GM12878 (cell line): ENCODE results near the gene GMPR2. TPM values are rescaled to one million over a fixed set of nuclear protein-coding genes. Genes with fewer than 3 reads are reported as not detected.

Experiments
- ATAC-seq: fragments of 200-7000 bp; cut with Tn5 transposase; 3 replicates; pipeline ENCODE4 v1.9.1; 2020; ENCODE audit warnings: mild to moderate bottlenecking, moderate library complexity
- BruUV-seq: library from RNA; stranded (reverse); fragments of 400-500 nt; replicated peaks from 2 replicates; lab custom pipeline; 2021; lab: Mats Ljungman, UMichigan
- CTCF ChIA-PET: fragments of 300-600 bp; sonication (Branson Sonifier 250); formaldehyde crosslinking; extraction: SDS; loops from one replicate; lab custom pipeline; 2021; ENCODE audit warnings: inconsistent platforms; lab: Yijun Ruan, JAX
- POLR2A ChIA-PET: fragments of 350-600 bp; formaldehyde crosslinking; extraction: SDS; loops from one replicate; lab custom pipeline; 2021; ENCODE audit warnings: inconsistent platforms; lab: Charles Lee
- RAD21 ChIA-PET: fragments of 300-600 bp; sonication (Branson Sonifier 250); formaldehyde crosslinking; loops from one replicate; lab custom pipeline; 2023; ENCODE audit warnings: antibody characterized with exemption; ENCODE audit not compliant: unreplicated experiment; lab: Charles Lee
- SMC1A ChIA-PET: fragments of 300-600 bp; sonication (Branson Sonifier 250); formaldehyde crosslinking; loops from one replicate; lab custom pipeline; 2023; ENCODE audit not compliant: unreplicated experiment, uncharacterized antibody; lab: Charles Lee
- DNase-seq: peaks from one replicate; pipeline ENCODE4 v3.0.0-alpha.2; 2011; ENCODE audit warnings: low read depth, low spot score
- FAIRE-seq: peaks from 3 replicates; lab custom pipeline; 2011; peaks lifted over from hg19 to GRCh38; lab: Jason Lieb, UNC
- H2AFZ ChIP-seq: 2 replicates; pipeline ENCODE4 v1.6.0; 2011; ENCODE audit warnings: low read depth, low read length, control low read depth; ENCODE audit not compliant: control insufficient read depth
- H3K27ac ChIP-seq: 2 replicates; pipeline ENCODE4 v1.5.1; 2011; ENCODE audit warnings: control low read depth; ENCODE audit not compliant: control insufficient read depth, insufficient read depth
- H3K27me3 ChIP-seq, 2 experiments: replicated peaks in 1 of 2; 2 replicates each; pipeline versions ENCODE4 v1.6.0 to v1.6.1; 2011; ENCODE audit warnings: low read length in 1 of 2; ENCODE audit not compliant: control insufficient read depth in 2 of 2, insufficient read depth in 2 of 2
- H3K36me3 ChIP-seq, 2 experiments: 2 replicates each; pipeline ENCODE4 v1.5.1; 2011; ENCODE audit warnings: low read length in 1 of 2; ENCODE audit not compliant: control insufficient read depth in 2 of 2, insufficient read depth in 2 of 2
- H3K4me1 ChIP-seq: 2 replicates; pipeline ENCODE4 v1.6.1; 2011; ENCODE audit warnings: mild to moderate bottlenecking, low read length, moderate library complexity, mixed read lengths; ENCODE audit not compliant: control insufficient read depth, insufficient read depth
- H3K4me2 ChIP-seq: 2 replicates; pipeline ENCODE4 v1.6.0; 2011; ENCODE audit warnings: control low read depth; ENCODE audit not compliant: control insufficient read depth, insufficient read depth
- H3K4me3 ChIP-seq: fragments of 200-600 bp; sonication (generic); 2 replicates; pipeline ENCODE4 v1.5.1; 2016
- H3K79me2 ChIP-seq: 2 replicates; pipeline ENCODE4 v1.6.0; 2011; ENCODE audit warnings: low read length; ENCODE audit not compliant: control insufficient read depth, insufficient read depth
- H3K9ac ChIP-seq: 2 replicates; pipeline ENCODE4 v1.8.0; 2011; ENCODE audit warnings: low read length, control low read depth, mixed read lengths; ENCODE audit not compliant: control insufficient read depth, insufficient read depth
- H3K9me3 ChIP-seq: replicated peaks from 3 replicates; pipeline ENCODE4 v1.5.1; 2011; ENCODE audit warnings: mild to moderate bottlenecking, low read length; ENCODE audit not compliant: control insufficient read depth, insufficient read depth
- H4K20me1 ChIP-seq: 2 replicates; pipeline ENCODE4 v1.6.0; 2011; ENCODE audit not compliant: control insufficient read depth, insufficient read depth
- ATF2 ChIP-seq: IDR thresholded peaks from 2 replicates; pipeline ENCODE4 v1.6.1; 2012; ENCODE audit warnings: low read length, inconsistent platforms
- ATF3 ChIP-seq: IDR thresholded peaks from 2 replicates; pipeline ENCODE4 v1.6.1; 2011; ENCODE audit warnings: low read depth, mild to moderate bottlenecking, low read length, moderate library complexity, borderline replicate concordance; ENCODE audit errors: extremely low read depth
- ATF7 ChIP-seq: fragments of 450-650 bp; IDR thresholded peaks from 2 replicates; pipeline ENCODE4 v1.6.1; 2016; ENCODE audit warnings: low read depth, mild to moderate bottlenecking
- EED ChIP-seq: sonication (generic); IDR thresholded peaks from 2 replicates; pipeline ENCODE4 v1.6.1; 2016; ENCODE audit warnings: antibody characterized with exemption, low read depth
- IRF5 ChIP-seq: fragments of 450-650 bp; IDR thresholded peaks from 2 replicates; pipeline ENCODE4 v1.6.1; 2017; ENCODE audit warnings: borderline replicate concordance
- ZNF687 ChIP-seq: fragments of 450-650 bp; IDR thresholded peaks from 2 replicates; pipeline ENCODE4 v1.6.1; 2017; ENCODE audit warnings: mild to moderate bottlenecking, moderate library complexity
- WGBS: methylation state at CpG from one replicate; pipeline ENCODE4 v1.1.6; 2016; ENCODE audit warnings: low lambda C conversion rate; ENCODE audit not compliant: insufficient replicate concordance, insufficient coverage; ENCODE audit errors: missing lambda C conversion rate; 5-methylcytosine and 5-hydroxymethylcytosine counted together
- in situ Hi-C: fragments of 300-500 bp; cut with MboI; formaldehyde crosslinking; loops from 9 replicates; pipeline ENCODE4 v1.14.3; 2018; ENCODE audit warnings: mixed read lengths
- intact Hi-C: fragments of 100-400 bp; cut with micrococcal nuclease; formaldehyde crosslinking; loops from one replicate; pipeline ENCODE4 v1.14.2; 2022; ENCODE audit not compliant: unreplicated experiment
- polyA plus RNA-seq, 11 experiments: library from polyadenylated mRNA; depleted of rRNA in 4 of 11; unstranded in 6 of 11; stranded (reverse) in 5 of 11; fragments of >200 nt; fragmentation: Nextera tagmentation in 4 of 11; fragmentation: Illumina TruSeq in 1 of 11; extraction: Ambion mirVana in 4 of 11; extraction: Trizol in 1 of 11; gene quantifications; 1 replicate in 1 of 11; 2 replicates in 10 of 11; pipeline versions ENCODE4 v1.2.1 to v1.2.3, GENCODE V29; 2011 to 2016; ENCODE audit warnings: inconsistent platforms in 2 of 11, missing spikeins in 2 of 11, low read depth in 1 of 11
- total RNA-seq, 4 experiments: library from RNA; depleted of rRNA in 3 of 4; stranded (reverse); fragments of >200 nt in 3 of 4; fragmentation: Illumina TruSeq in 1 of 4; extraction: Trizol in 1 of 4; gene quantifications; 2 replicates each; pipeline versions ENCODE4 v1.2.1 to v1.2.3, GENCODE V29; 2013 to 2021

GMPR2 gene
- total and polyA plus RNA-seq, 10 of the 15 experiments (the other 5 are each of a cell fraction or from before 2014, with no cell fraction given): 55.1 to 80.3 (median 61.5) TPM

GRCh38 chr14:24254630-24255392 is 22.1 kb downstream of the GMPR2 start:
- no peak for ATAC-seq
- DNase-seq: no peak
- Histone ChIP-seq H3K79me2 (no peaks in the 10 kb centered on the region), H3K4me2 (no peak overlapping the region), H3K9me3 (no peaks in the 10 kb centered on the region), H3K27me3 (no peaks in the 10 kb centered on the region), H3K9ac (no peak overlapping the region), H2AFZ (no peak overlapping the region), H3K36me3 (peaks cover 0 to 3% of the 10 kb centered on the region in 2 experiments; a peak in 1 of 4 replicates), H3K27ac (no peak overlapping the region), H3K4me3 (no peak overlapping the region), H4K20me1 (no peaks in the 10 kb centered on the region), H3K4me1 (peaks cover 13% of the 10 kb centered on the region)
- WGBS: 91% methylated on average over 19 of the region's 19 CpGs
- SMC1A ChIA-PET: no interaction called here
- RAD21 ChIA-PET: no interaction called here
- TF ChIP-seq ATF7 (no peak), ATF3 (no peak), EED (no peak), ZNF687 (no peak), IRF5 (no peak), ATF2 (no peak)
- CTCF ChIA-PET: no interaction called here
- intact Hi-C loops (no loop called here), in situ Hi-C loops (no loop called here)
- POLR2A ChIA-PET: no interaction called here
- no peak for FAIRE-seq
- no TSS peak for BruUV-seq
